ENCODE results near the gene CTNNA1.

CTNNA1 gene

DNA sequence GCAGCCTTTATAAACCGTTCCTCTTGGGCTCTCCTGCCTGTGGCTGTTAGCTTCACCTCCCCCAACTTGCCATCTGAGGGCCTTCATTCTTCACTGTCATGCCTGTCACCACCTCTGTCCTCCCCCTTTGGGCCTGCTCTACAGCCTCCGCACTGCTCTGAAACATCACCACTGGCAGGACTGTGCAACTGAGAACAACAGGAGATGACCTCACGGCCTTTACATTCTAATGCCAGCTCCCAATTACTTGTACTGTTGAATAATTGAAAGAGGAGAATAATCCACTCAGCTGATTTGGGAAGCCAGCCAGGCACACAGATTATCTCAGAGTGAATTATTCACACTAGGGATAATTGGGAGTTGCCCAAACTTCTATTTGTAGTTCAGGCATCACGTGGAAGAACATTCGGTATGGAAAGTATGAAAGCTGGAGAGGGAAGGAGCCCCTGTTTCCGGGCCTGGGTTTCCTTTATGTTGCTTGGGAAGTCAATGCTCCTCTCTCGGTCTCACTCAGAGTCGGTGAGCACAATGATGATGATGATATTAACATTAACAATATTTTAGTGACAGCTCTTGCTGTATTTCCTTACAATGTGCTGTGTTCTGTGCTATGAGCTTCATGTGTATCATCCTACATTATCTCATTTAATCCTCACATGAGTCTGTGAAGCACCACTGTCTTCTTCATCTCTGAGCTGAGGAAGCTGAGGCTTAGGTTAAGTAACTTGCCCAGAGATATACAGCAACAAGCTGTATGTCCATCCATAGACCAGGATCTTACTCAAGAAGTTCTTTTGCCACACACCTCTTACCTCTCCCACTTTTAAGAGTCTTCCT is 221.2 kb downstream of the CTNNA1 start:
- DNase-seq = no peak

DNA sequence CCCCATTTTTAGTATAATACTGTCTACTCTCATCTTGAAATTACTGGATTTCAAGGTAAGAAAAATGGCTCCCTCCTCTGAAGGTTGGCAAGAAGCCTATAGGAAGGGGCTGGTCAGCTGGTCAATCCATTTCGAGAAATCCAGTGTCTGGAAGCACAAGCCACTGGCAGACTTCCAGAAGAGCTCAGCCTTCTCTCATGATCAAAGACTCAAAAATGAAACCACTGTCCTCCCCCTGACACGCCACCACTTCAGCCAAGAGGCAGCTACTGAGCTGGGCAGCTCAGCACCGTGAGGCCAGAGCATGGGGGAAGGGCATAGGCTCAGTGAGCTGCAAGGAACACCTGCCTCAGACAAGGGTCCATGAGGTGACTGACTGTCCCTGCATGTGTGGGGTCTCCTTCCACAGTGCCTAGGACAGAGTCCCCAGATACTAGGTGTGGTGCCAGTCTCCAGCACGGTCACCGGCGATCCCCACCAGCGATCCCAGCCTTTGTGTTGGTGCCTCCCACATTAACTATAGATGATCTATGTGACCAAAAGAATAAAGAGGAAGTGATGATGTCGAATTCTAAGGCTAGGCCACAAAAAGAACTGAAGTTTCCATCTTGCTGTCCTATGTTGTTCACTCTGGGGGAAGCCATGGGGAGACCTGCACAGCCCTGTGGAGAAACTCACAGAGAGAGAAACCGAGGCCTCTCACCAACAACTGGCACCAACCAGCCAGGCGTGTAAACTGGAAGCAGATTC is 222.0 kb downstream of the CTNNA1 start:
- no peak for DNase-seq

DNA sequence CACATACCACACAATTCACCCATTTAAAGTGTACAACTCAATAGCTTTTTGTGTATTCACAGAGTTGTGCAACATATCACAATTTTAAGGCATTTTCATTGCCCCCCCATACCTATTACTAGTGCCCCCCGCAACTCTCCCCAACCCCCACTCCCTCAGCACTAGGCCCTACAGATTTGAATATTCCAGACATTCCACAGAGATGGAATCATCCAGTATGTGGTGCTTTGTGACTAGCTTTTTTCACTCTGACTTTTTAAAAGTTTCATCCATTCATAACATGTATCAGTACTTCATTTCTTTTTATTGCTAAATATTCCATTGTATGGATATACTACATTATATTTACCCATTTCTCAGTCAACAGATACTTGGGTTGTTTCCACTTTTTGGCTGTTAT is 224.9 kb downstream of the CTNNA1 start:
- no peak for DNase-seq

DNA sequence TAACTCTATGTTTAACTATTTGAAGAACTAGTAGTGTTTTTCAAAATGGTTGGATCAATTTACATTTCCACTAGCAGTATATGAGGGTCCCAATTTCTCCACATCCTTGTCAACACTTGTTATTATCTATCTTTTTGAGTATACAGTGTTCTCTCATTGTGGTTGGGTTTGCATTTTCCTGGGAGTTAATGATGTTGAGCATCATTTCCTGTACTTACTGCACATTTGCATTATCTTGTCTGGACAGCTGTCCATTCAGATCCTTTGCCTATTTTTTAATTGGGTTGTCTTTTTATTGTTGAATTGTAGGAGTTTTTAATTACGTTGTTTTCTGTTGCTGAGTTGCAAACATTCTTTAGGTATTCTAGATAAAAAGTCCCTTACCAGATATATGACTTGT is 225.4 kb downstream of the CTNNA1 start:
- DNase-seq = no peak

DNA sequence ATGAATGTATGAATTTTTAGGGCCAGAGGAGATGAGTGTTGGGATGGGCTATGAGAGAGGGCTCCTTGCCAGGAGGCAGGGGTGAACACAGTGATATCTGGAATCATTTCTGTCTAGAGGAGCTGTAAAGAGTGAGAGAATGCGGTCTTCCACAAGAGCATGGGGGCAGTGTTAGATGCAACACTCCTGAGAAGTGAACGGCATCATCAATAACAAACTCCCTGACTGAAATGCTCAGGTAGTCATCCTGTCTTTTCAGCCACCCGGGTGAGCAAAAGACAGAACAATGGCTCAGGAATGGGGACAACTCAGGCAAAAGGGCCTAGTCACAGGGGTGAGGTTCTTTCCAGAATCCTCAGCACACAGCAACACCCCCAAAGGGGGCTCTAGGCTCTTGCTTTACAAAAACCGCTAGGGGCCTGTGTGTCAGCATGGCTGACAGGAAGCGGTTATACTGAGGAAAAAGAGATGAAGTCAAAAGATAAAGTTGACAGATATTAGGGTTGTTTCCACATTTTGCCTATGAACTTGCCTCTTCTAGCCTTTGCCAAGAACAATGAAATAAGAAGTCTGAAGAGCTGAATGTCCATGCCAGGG is 226.6 kb downstream of the CTNNA1 start:
- DNase-seq = no peak

DNA sequence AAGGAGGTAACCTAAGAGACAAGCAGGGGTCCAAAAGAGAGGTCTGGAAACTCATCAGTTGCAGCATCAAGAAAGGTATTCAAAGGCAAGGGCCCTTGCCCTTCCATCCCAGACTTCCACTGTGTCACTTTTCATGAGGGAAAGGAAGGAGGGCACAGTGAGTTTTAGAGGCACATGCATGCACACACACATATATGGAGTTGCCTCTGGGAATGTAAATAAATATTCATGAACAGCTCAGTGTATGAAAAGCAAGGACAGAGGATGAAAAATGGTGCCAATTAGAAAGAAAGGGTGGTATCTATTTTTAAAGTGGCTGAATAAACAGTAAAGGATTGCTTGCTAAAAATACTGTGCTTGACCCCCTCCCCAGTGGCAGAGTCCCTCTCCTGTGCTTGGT is 227.2 kb downstream of the CTNNA1 start:
- no peak for DNase-seq

DNA sequence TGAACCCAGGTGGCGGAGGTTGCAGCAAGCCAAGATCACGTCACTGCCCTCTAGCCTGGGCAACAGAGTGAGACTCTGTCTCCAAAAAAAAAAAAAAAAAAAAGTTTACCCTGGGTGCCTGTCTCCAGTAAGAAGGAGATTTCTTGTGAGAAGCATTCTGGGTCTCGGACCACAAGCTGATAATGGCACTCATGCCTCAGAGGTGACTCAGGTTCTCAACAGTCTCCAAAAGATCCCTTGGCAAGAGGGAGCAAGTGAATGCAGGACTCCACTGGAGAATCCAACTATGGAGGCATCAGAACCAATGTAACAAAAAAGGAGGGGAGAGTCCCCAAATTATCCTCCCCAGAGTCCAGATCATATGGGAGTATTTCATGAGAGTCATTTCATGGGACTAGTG is 227.9 kb downstream of the CTNNA1 start:
- no peak for DNase-seq

DNA sequence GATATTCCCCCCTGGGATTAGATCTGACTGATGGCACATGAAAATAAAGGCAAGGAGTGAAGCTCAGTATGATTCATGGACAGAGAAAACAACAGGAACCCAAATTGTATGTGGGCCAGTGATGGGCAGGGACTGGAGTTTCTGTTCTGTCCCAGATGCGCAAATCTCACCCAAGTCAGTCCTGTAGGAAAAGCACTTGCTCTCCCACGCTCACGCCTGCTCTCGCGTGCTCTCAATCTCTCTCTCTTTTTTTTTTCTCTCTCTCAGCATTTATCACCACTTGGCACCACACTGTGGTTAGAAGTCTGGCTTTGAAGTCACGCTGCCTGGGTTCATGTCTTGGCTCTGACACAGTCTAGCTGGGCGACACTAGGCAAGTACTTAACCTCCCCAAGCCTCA is 228.4 kb downstream of the CTNNA1 start:
- DNase-seq = no peak

DNA sequence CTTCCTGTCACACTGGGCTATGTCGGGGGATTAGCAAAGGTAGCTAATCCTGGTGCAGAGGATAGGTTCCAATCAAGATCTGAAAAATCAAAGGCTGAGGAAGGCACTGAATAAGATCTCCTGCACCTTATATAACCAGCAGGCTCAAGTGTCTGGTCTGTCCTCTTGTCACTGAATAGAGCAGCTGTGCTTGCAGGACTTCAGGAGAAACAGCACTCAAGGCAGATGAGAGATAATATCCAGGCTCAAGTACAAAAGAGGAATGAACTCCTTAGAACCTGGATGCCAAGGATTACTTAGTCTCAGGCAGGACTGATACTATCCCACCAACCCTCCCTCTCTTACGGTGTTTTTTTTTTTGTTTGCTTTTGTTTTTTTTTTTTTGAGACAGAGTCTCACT is 230.8 kb downstream of the CTNNA1 start:
- DNase-seq = no peak
